B cell (primary cell): ENCODE measurements around the gene EXOC4. TPM values are rescaled to one million over a fixed set of nuclear protein-coding genes. Genes with fewer than 3 reads are reported as not detected.

ENCODE experiments used
- ATAC-seq: fragments of 200-7000 bp; cut with Tn5 transposase; one replicate; pipeline ENCODE4 v1.10.0; 2021; ENCODE audit warnings: low read depth, mild to moderate bottlenecking, moderate number of reproducible peaks, moderate library complexity
- CTCF ChIA-PET: fragments of 350-600 bp; sonication (Branson Sonifier 250); formaldehyde crosslinking; loops from one replicate; lab custom pipeline; 2021; ENCODE audit warnings: antibody characterized with exemption, inconsistent platforms; lab: Charles Lee
- POLR2A ChIA-PET: fragments of 350-600 bp; sonication (Branson Sonifier 250); formaldehyde crosslinking; loops from one replicate; lab custom pipeline; 2021; ENCODE audit warnings: antibody characterized with exemption; lab: Charles Lee
- DNase-seq: peaks from one replicate; pipeline ENCODE4 v3.0.0; 2013
- H2AFZ ChIP-seq: 2 replicates; pipeline ENCODE4 v1.6.1; 2012; ENCODE audit warnings: mild to moderate bottlenecking, low read depth, low read length; ENCODE audit not compliant: insufficient read depth, poor library complexity, severe bottlenecking
- H3K27ac ChIP-seq, 2 donors: 1 replicate in 1 of 2; 2 replicates in 1 of 2; pipeline ENCODE4 v1.5.1; 2012 to 2013; ENCODE audit warnings: low read length in 2 of 2, mild to moderate bottlenecking in 2 of 2, moderate library complexity in 1 of 2
- H3K27me3 ChIP-seq, 4 experiments: fragments of 200-600 bp in 1 of 4; sonication (generic) in 1 of 4; replicated peaks in 1 of 4; 1 replicate in 2 of 4; 2 replicates in 2 of 4; pipeline versions ENCODE4 v1.6.1 to v1.7.0; 2013 to 2016; ENCODE audit warnings: low read length in 3 of 4, mild to moderate bottlenecking in 2 of 4, mixed read lengths in 1 of 4, moderate library complexity in 1 of 4; ENCODE audit not compliant: insufficient read depth in 4 of 4, control insufficient read depth in 3 of 4; ENCODE audit errors: control extremely low read depth in 1 of 4
- H3K36me3 ChIP-seq, 2 experiments: replicated peaks in 1 of 2; 1 replicate in 1 of 2; 2 replicates in 1 of 2; pipeline versions ENCODE4 v1.6.1 to v1.7.1; 2013; ENCODE audit warnings: low read length in 1 of 2; ENCODE audit not compliant: insufficient read depth in 2 of 2, control insufficient read depth in 1 of 2; ENCODE audit errors: control extremely low read depth in 1 of 2, extremely low read depth in 1 of 2
- H3K4me1 ChIP-seq, 2 donors: fragments of 200-600 bp in 1 of 2; sonication (generic) in 1 of 2; 1 replicate in 1 of 2; 2 replicates in 1 of 2; pipeline versions ENCODE4 v1.5.1 to v1.6.1; 2013 to 2017; ENCODE audit warnings: low read length in 2 of 2; ENCODE audit not compliant: control insufficient read depth in 2 of 2, insufficient read depth in 2 of 2
- H3K4me2 ChIP-seq: replicated peaks from 2 replicates; pipeline ENCODE3; 2012; ENCODE audit warnings: mild to moderate bottlenecking, low read depth, low read length; ENCODE audit not compliant: poor library complexity, severe bottlenecking
- H3K4me3 ChIP-seq, 5 experiments: fragments of 200-600 bp in 1 of 5; sonication (generic) in 1 of 5; 1 replicate in 3 of 5; 2 replicates in 2 of 5; pipeline versions ENCODE4 v1.5.1 to v1.7.0; 2011 to 2016; ENCODE audit warnings: low read length in 4 of 5, mild to moderate bottlenecking in 4 of 5, low read depth in 2 of 5, control low read depth in 1 of 5, moderate library complexity in 1 of 5; ENCODE audit not compliant: insufficient read depth in 1 of 5; ENCODE audit errors: control extremely low read depth in 1 of 5, extremely low read depth in 1 of 5
- H3K79me2 ChIP-seq: fragments of 200-600 bp; sonication (generic); one replicate; pipeline ENCODE4 v1.6.0; 2016; ENCODE audit warnings: low read length; ENCODE audit not compliant: control insufficient read depth, insufficient read depth
- H3K9ac ChIP-seq: fragments of 200-600 bp; sonication (generic); 2 replicates; pipeline ENCODE4 v1.6.1; 2017; ENCODE audit warnings: mild to moderate bottlenecking, low read length, moderate library complexity
- H3K9me3 ChIP-seq, 3 donors: one replicate each; pipeline versions ENCODE4 v1.6.1 to v1.7.1; 2013; ENCODE audit warnings: low read length in 2 of 3; ENCODE audit not compliant: control insufficient read depth in 2 of 3, insufficient read depth in 1 of 3; ENCODE audit errors: control extremely low read depth in 1 of 3
- H4K20me1 ChIP-seq: 2 replicates; pipeline ENCODE4 v1.6.0; 2012; ENCODE audit warnings: mild to moderate bottlenecking, low read length; ENCODE audit not compliant: insufficient read depth, control insufficient read depth, poor library complexity, severe bottlenecking
- H3K27ac Mint-ChIP-seq: one replicate; pipeline ENCODE4 v1.8.0; 2021; ENCODE audit warnings: mixed read lengths
- H3K27me3 Mint-ChIP-seq: one replicate; pipeline ENCODE4 v1.8.0; 2021; ENCODE audit warnings: mixed read lengths
- H3K4me1 Mint-ChIP-seq: one replicate; pipeline ENCODE4 v1.8.0; 2021; ENCODE audit warnings: mixed read lengths
- H3K4me3 Mint-ChIP-seq: one replicate; pipeline ENCODE4 v1.8.0; 2021; ENCODE audit warnings: mixed read lengths
- H3K9me3 Mint-ChIP-seq: one replicate; pipeline ENCODE4 v1.8.0; 2022; ENCODE audit warnings: mixed read lengths; ENCODE audit not compliant: insufficient read depth
- CTCF ChIP-seq: fragments of 200-600 bp; IDR thresholded peaks from one replicate; pipeline ENCODE4 v1.8.0; 2022; ENCODE audit warnings: antibody characterized with exemption, mild to moderate bottlenecking
- EZH2 ChIP-seq: IDR thresholded peaks from 2 replicates; pipeline ENCODE4 v1.6.1; 2012; ENCODE audit warnings: borderline replicate concordance, low read depth, mild to moderate bottlenecking, moderate library complexity, low read length; ENCODE audit not compliant: insufficient read depth, poor library complexity, severe bottlenecking
- WGBS: methylation state at CpG from one replicate; pipeline ENCODE4 v1.1.5; 2013; ENCODE audit warnings: missing lambda C conversion rate; ENCODE audit not compliant: insufficient coverage; 5-methylcytosine and 5-hydroxymethylcytosine counted together
- intact Hi-C: fragments of 100-400 bp; cut with micrococcal nuclease; formaldehyde crosslinking; loops from one replicate; pipeline ENCODE4 v1.10.0; 2022
- polyA plus RNA-seq: library from polyadenylated mRNA; depleted of rRNA; stranded (reverse); fragments of >200 nt; gene quantifications from 2 replicates; pipeline ENCODE4 v1.2.3, GENCODE V29; 2012
- total RNA-seq, 2 donors: library from RNA; stranded (reverse); fragments of 120-200 nt in 1 of 2; gene quantifications; 1 replicate in 1 of 2; 2 replicates in 1 of 2; pipeline versions ENCODE4 v1.2.3 to v1.2.4, GENCODE V29; 2013 to 2022

EXOC4 gene
- total and polyA plus RNA-seq, 2 donors (not counting 1 experiment from before 2014, with no cell fraction given): 16.7 to 135 TPM

- Mint-ChIP-seq H3K9me3 (no peaks in the 10 kb centered on the region), H3K4me1 (no peaks in the 10 kb centered on the region), H3K27me3 (no peaks in the 10 kb centered on the region), H3K4me3 (no peak overlapping the region), H3K27ac (no peak overlapping the region)
- Histone ChIP-seq H3K79me2 (no peaks in the 10 kb centered on the region), H3K4me2 (no peak overlapping the region), H3K27ac (no peak overlapping the region), H4K20me1 (no peaks in the 10 kb centered on the region), H3K9ac (no peak overlapping the region), H3K36me3 (peaks cover 4 to 7% of the 10 kb centered on the region in 2 experiments), H3K27me3 (no peaks in the 10 kb centered on the region), H3K9me3 (no peaks in the 10 kb centered on the region), H2AFZ (no peak overlapping the region), H3K4me3 (no peak overlapping the region), H3K4me1 (no peaks in the 10 kb centered on the region)
- CTCF ChIA-PET: no interaction called here
- POLR2A ChIA-PET: no interaction called here
- no CpG with 5 or more reads among the region's 1 CpG for WGBS
- ATAC-seq (no peak), DNase-seq (no peak)
- intact Hi-C loops: no loop called here
- TF ChIP-seq CTCF (no peak), EZH2 (no peak)
Observed at GRCh38 chr7:133314084-133314483, 61.2 kb downstream of the EXOC4 start.

- Mint-ChIP-seq H3K9me3 (no peaks in the 10 kb centered on the region), H3K4me1 (no peaks in the 10 kb centered on the region), H3K27ac (no peak overlapping the region), H3K4me3 (no peak overlapping the region), H3K27me3 (no peaks in the 10 kb centered on the region)
- peaks cover 7 to 11% of the 10 kb centered on the region in 2 experiments for H3K36me3 ChIP-seq
- H2AFZ ChIP-seq: no peak overlapping the region
- H4K20me1 ChIP-seq: no peaks in the 10 kb centered on the region
- H3K9me3 ChIP-seq: no peaks in the 10 kb centered on the region
- ChIA-PET CTCF (no interaction called here), POLR2A (no interaction called here)
- H3K4me3 ChIP-seq: no peak overlapping the region
- H3K4me2 ChIP-seq: no peak overlapping the region
- DNase-seq (no peak), ATAC-seq (no peak)
- no peak overlapping the region for H3K27ac ChIP-seq
- WGBS: 100% methylated on average over 4 of the region's 6 CpGs
- TF ChIP-seq EZH2 (no peak), CTCF (no peak)
- H3K9ac ChIP-seq: no peak overlapping the region
- H3K79me2 ChIP-seq: no peaks in the 10 kb centered on the region
- no peaks in the 10 kb centered on the region for H3K27me3 ChIP-seq
- no peaks in the 10 kb centered on the region for H3K4me1 ChIP-seq
- intact Hi-C loops: no loop called here
Observed at GRCh38 chr7:133315332-133316040, 62.6 kb downstream of the EXOC4 start.
